Keratinocyte (primary cell): ENCODE results near the gene CHST15. TPM values are rescaled to one million over a fixed set of nuclear protein-coding genes. Genes with fewer than 3 reads are reported as not detected.

Source experiments
- DNase-seq: peaks from one replicate; pipeline ENCODE4 v3.0.0-alpha.2; 2011; ENCODE audit warnings: low read depth, missing footprints, low spot score
- FAIRE-seq: peaks from 2 replicates; lab custom pipeline; 2011; peaks lifted over from hg19 to GRCh38; lab: Jason Lieb, UNC
- H2AFZ ChIP-seq: 2 replicates; pipeline ENCODE4 v1.6.0; 2012; ENCODE audit warnings: low read length, control low read depth, inconsistent platforms; ENCODE audit not compliant: control insufficient read depth
- H3K27ac ChIP-seq: 2 replicates; pipeline ENCODE4 v1.5.1; 2011; ENCODE audit warnings: low read length; ENCODE audit not compliant: control insufficient read depth, insufficient read depth
- H3K27me3 ChIP-seq: 3 replicates; pipeline ENCODE4 v1.6.0; 2011; ENCODE audit warnings: low read length; ENCODE audit not compliant: control insufficient read depth, insufficient read depth; ENCODE audit errors: extremely low read depth
- H3K36me3 ChIP-seq, 2 experiments: 2 replicates in 1 of 2; 3 replicates in 1 of 2; pipeline ENCODE4 v1.5.1; 2011; ENCODE audit warnings: low read length in 2 of 2, mild to moderate bottlenecking in 1 of 2; ENCODE audit not compliant: control insufficient read depth in 2 of 2, insufficient read depth in 2 of 2; ENCODE audit errors: extremely low read depth in 1 of 2
- H3K4me1 ChIP-seq: 3 replicates; pipeline ENCODE4 v1.5.1; 2011; ENCODE audit warnings: low read length; ENCODE audit not compliant: control insufficient read depth, insufficient read depth; ENCODE audit errors: extremely low read depth
- H3K4me2 ChIP-seq: 3 replicates; pipeline ENCODE4 v1.6.0; 2011; ENCODE audit warnings: low read depth, low read length; ENCODE audit not compliant: control insufficient read depth, insufficient read depth; ENCODE audit errors: extremely low read depth
- H3K4me3 ChIP-seq, 3 experiments: fragments of 200-600 bp in 1 of 3; sonication (generic) in 1 of 3; 2 replicates in 2 of 3; 3 replicates in 1 of 3; pipeline ENCODE4 v1.5.1; 2011 to 2016; ENCODE audit warnings: low read length in 3 of 3, mild to moderate bottlenecking in 3 of 3, control low read depth in 2 of 3, inconsistent platforms in 1 of 3, low read depth in 1 of 3, mixed read lengths in 1 of 3, mixed run types in 1 of 3, moderate library complexity in 1 of 3; ENCODE audit not compliant: control insufficient read depth in 2 of 3, insufficient read depth in 2 of 3; ENCODE audit errors: extremely low read depth in 1 of 3
- H3K79me2 ChIP-seq: 2 replicates; pipeline ENCODE4 v1.6.0; 2012; ENCODE audit warnings: low read length; ENCODE audit not compliant: control insufficient read depth, insufficient read depth
- H3K9ac ChIP-seq: 3 replicates; pipeline ENCODE4 v1.6.0; 2011; ENCODE audit warnings: low read length; ENCODE audit not compliant: control insufficient read depth, insufficient read depth; ENCODE audit errors: extremely low read depth
- H3K9me1 ChIP-seq: 3 replicates; pipeline ENCODE4 v1.6.0; 2011; ENCODE audit warnings: low read length; ENCODE audit not compliant: control insufficient read depth, insufficient read depth; ENCODE audit errors: extremely low read depth
- H3K9me3 ChIP-seq: 2 replicates; pipeline ENCODE4 v1.5.1; 2012; ENCODE audit warnings: low read depth, low read length; ENCODE audit not compliant: control insufficient read depth
- H4K20me1 ChIP-seq: 3 replicates; pipeline ENCODE4 v1.6.0; 2011; ENCODE audit warnings: low read length; ENCODE audit not compliant: control insufficient read depth, insufficient read depth; ENCODE audit errors: extremely low read depth
- CTCF ChIP-seq, 3 experiments: IDR thresholded peaks in 1 of 3; conservative IDR thresholded peaks in 1 of 3; optimal IDR thresholded peaks in 1 of 3; 2 replicates in 2 of 3; 3 replicates in 1 of 3; pipeline versions ENCODE3 to v1.5.1; 2011; ENCODE audit warnings: low read length in 3 of 3, mild to moderate bottlenecking in 3 of 3, moderate library complexity in 2 of 3, control low read depth in 1 of 3, inconsistent platforms in 1 of 3; ENCODE audit not compliant: insufficient read depth in 2 of 3; ENCODE audit errors: extremely low read depth in 1 of 3
- EZH2 ChIP-seq: IDR thresholded peaks from one replicate; pipeline ENCODE4 v1.6.1; 2012; ENCODE audit warnings: inconsistent platforms, mild to moderate bottlenecking, low read length, moderate library complexity
- dilution Hi-C: fragments of 300-500 bp; cut with MboI; formaldehyde crosslinking; loops from one replicate; pipeline ENCODE4 v1.7.0; 2020; ENCODE audit warnings: low sequenced_read_pairs; ENCODE audit not compliant: extremely low pct_ligation_motif_present
- polyA plus RNA-seq, 5 experiments: library from polyadenylated mRNA; depleted of rRNA in 3 of 5; stranded (reverse) in 3 of 5; stranded (forward) in 1 of 5; unstranded in 1 of 5; fragments of >200 nt; gene quantifications; 1 replicate in 1 of 5; 2 replicates in 3 of 5; 3 replicates in 1 of 5; pipeline versions ENCODE4 v1.2.1 to v1.2.3, GENCODE V29; 2011 to 2012; ENCODE audit warnings: missing spikeins in 2 of 5, low read depth in 1 of 5, low replicate concordance in 1 of 5

CHST15 gene
- polyA plus RNA-seq, 1 donor (not counting 4 experiments of a cell fraction or from before 2014, with no cell fraction given) = 24.5 TPM

DNA sequence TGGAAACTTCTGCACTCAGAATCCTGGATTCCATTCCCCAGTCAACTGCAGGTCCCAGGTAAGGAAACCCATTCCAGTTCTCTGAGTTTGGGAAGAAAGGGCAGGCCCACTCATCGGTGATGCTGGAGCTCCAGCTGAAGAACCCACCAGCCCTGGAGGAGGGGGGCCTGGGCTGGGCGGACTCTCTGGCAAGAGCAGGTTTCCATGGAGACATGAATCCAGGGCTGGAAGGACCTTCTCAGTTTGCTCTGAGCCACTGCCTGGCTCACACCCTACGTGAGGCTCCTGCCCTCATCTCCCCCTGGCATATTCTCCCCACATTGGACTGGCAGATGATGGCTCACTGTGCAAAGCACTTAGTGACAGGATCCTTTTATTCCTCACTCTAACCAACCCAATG, 128.4 kb downstream of the CHST15 start:
- H3K27ac ChIP-seq = no peak overlapping the region
- H3K4me1 ChIP-seq = no peaks in the 10 kb centered on the region
- H3K36me3 ChIP-seq = no peaks in the 10 kb centered on the region
- no peaks in the 10 kb centered on the region for H3K9me3 ChIP-seq
- no peak overlapping the region for H3K4me2 ChIP-seq
- no peak overlapping the region for H2AFZ ChIP-seq
- H3K4me3 ChIP-seq = no peak overlapping the region
- H3K79me2 ChIP-seq = no peaks in the 10 kb centered on the region
- no peaks in the 10 kb centered on the region for H4K20me1 ChIP-seq
- FAIRE-seq = no peak
- H3K9ac ChIP-seq = no peak overlapping the region
- dilution Hi-C loops = no loop called here
- peaks cover 32% of the 10 kb centered on the region for H3K27me3 ChIP-seq
- no peak for DNase-seq
- TF ChIP-seq EZH2 (no peak), CTCF (optimal IDR thresholded peaks at IDR 0.05 in 1 of 3, IDR thresholded peaks at IDR 0.05 in 1 of 3, conservative IDR thresholded peaks at IDR 0.05 in 1 of 3; ENCODE audit: extremely low read depth in 1 of 3, insufficient read depth in 2 of 3, low read length in 3 of 3) (no peak)
- H3K9me1 ChIP-seq = no peaks in the 10 kb centered on the region

DNA sequence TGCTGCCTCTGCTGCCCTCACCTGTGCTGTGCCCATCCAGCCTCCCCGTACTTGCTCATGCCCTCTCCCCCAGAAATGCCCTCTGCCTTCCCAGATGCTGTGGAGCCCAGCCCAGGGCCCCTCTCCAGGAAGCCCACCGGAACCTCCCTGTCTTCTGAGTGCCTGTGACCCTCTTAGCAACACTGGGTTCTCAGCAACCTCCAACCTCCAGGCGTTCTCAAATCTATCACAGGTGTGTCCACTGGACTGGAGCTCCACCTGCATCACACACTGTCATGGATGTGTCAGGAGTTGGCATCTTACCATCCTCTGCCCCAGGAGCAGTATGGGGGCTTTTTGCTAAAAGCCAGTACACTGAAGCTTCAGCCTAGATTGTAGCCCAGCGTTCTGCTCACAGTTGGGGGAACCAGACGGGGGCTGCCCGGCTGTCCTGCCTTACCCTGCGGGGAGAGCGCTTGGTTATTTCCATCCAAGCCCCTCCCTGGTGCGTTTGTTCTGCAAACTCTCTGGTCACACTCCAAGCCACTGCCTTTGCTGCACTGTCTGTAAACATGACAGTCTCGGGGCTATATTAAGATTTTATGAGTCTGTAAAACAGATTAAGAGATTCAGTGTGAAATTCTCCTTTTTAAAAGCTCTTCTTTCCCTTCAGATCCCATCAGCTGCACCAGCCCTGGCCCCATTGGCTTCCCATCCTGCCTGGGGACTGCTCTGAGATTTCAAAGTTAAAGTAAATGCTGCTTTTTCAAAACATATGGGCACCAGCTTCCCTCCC, 130.5 kb downstream of the CHST15 start:
- no peak overlapping the region for H3K9ac ChIP-seq
- H2AFZ ChIP-seq = no peak overlapping the region
- no peak overlapping the region for H3K27ac ChIP-seq
- no peaks in the 10 kb centered on the region for H3K9me3 ChIP-seq
- H3K4me3 ChIP-seq = no peak overlapping the region
- H3K4me1 ChIP-seq = no peaks in the 10 kb centered on the region
- no peaks in the 10 kb centered on the region for H3K79me2 ChIP-seq
- FAIRE-seq (no peak), DNase-seq (no peak)
- H3K36me3 ChIP-seq = no peaks in the 10 kb centered on the region
- H3K4me2 ChIP-seq = no peak overlapping the region
- no peaks in the 10 kb centered on the region for H4K20me1 ChIP-seq
- H3K27me3 ChIP-seq = peaks cover 38% of the 10 kb centered on the region
- no peak for TF ChIP-seq CTCF (optimal IDR thresholded peaks at IDR 0.05 in 1 of 3, IDR thresholded peaks at IDR 0.05 in 1 of 3, conservative IDR thresholded peaks at IDR 0.05 in 1 of 3; ENCODE audit: extremely low read depth in 1 of 3, insufficient read depth in 2 of 3, low read length in 3 of 3)
- dilution Hi-C loops = no loop called here
- no peaks in the 10 kb centered on the region for H3K9me1 ChIP-seq
